Activated naive CD8-positive, alpha-beta T cell (primary cell): ENCODE data around the gene FAM222A.

ENCODE experiments used
- H3K27ac Mint-ChIP-seq: one replicate; pipeline ENCODE4 v1.8.0; 2021; ENCODE audit warnings: mixed read lengths
- H3K27me3 Mint-ChIP-seq: one replicate; pipeline ENCODE4 v1.8.0; 2021; ENCODE audit warnings: mixed read lengths
- H3K36me3 Mint-ChIP-seq: one replicate; pipeline ENCODE4 v1.8.0; 2021; ENCODE audit warnings: mixed read lengths
- H3K4me1 Mint-ChIP-seq: one replicate; pipeline ENCODE4 v1.8.0; 2021; ENCODE audit warnings: low read depth, mixed read lengths
- H3K4me3 Mint-ChIP-seq: one replicate; pipeline ENCODE4 v1.8.0; 2021; ENCODE audit warnings: mild to moderate bottlenecking, mixed read lengths
- H3K9me3 Mint-ChIP-seq: one replicate; pipeline ENCODE4 v1.8.0; 2021; ENCODE audit warnings: low read depth, mixed read lengths

FAM222A gene

GRCh38 chr12:109741286-109741969 is 27.8 kb downstream of the FAM222A start:
- Mint-ChIP-seq H3K27ac (no peak overlapping the region), H3K27me3 (peaks cover 2% of the 10 kb centered on the region), H3K36me3 (no peaks in the 10 kb centered on the region), H3K9me3 (no peaks in the 10 kb centered on the region), H3K4me1 (no peaks in the 10 kb centered on the region), H3K4me3 (no peak overlapping the region)

- Mint-ChIP-seq H3K27me3 (peaks cover 2% of the 10 kb centered on the region), H3K4me3 (no peak overlapping the region), H3K9me3 (no peaks in the 10 kb centered on the region), H3K27ac (no peak overlapping the region), H3K36me3 (no peaks in the 10 kb centered on the region), H3K4me1 (no peaks in the 10 kb centered on the region)
Measured at GRCh38 chr12:109741970-109742703, 28.5 kb downstream of the FAM222A start.

- Mint-ChIP-seq H3K4me1 (no peaks in the 10 kb centered on the region), H3K9me3 (no peaks in the 10 kb centered on the region), H3K36me3 (no peaks in the 10 kb centered on the region), H3K4me3 (no peak overlapping the region), H3K27ac (no peak overlapping the region), H3K27me3 (no peaks in the 10 kb centered on the region)
Measured at GRCh38 chr12:109743076-109743910, 29.7 kb downstream of the FAM222A start.

- no peak overlapping the region for H3K4me3 Mint-ChIP-seq
- H3K36me3 Mint-ChIP-seq: no peaks in the 10 kb centered on the region
- no peak overlapping the region for H3K27ac Mint-ChIP-seq
- H3K4me1 Mint-ChIP-seq: no peaks in the 10 kb centered on the region
- H3K9me3 Mint-ChIP-seq: no peaks in the 10 kb centered on the region
- no peaks in the 10 kb centered on the region for H3K27me3 Mint-ChIP-seq
Measured at GRCh38 chr12:109744026-109744425, 30.4 kb downstream of the FAM222A start.

GRCh38 chr12:109744986-109745942 is 31.6 kb downstream of the FAM222A start:
- H3K36me3 Mint-ChIP-seq: no peaks in the 10 kb centered on the region
- no peak overlapping the region for H3K4me3 Mint-ChIP-seq
- no peaks in the 10 kb centered on the region for H3K27me3 Mint-ChIP-seq
- no peak overlapping the region for H3K27ac Mint-ChIP-seq
- no peaks in the 10 kb centered on the region for H3K9me3 Mint-ChIP-seq
- H3K4me1 Mint-ChIP-seq: no peaks in the 10 kb centered on the region

GRCh38 chr12:109752117-109753053 is 38.8 kb downstream of the FAM222A start:
- Mint-ChIP-seq H3K27me3 (no peaks in the 10 kb centered on the region), H3K4me1 (no peaks in the 10 kb centered on the region), H3K36me3 (peaks cover 14% of the 10 kb centered on the region), H3K27ac (no peak overlapping the region), H3K9me3 (peaks cover 16% of the 10 kb centered on the region), H3K4me3 (no peak overlapping the region)

- H3K27me3 Mint-ChIP-seq: no peaks in the 10 kb centered on the region
- H3K9me3 Mint-ChIP-seq: peaks cover 17% of the 10 kb centered on the region
- H3K36me3 Mint-ChIP-seq: peaks cover 17% of the 10 kb centered on the region
- no peak overlapping the region for H3K27ac Mint-ChIP-seq
- H3K4me1 Mint-ChIP-seq: no peaks in the 10 kb centered on the region
- H3K4me3 Mint-ChIP-seq: no peak overlapping the region
Measured at GRCh38 chr12:109753054-109753401, 39.4 kb downstream of the FAM222A start.

GRCh38 chr12:109753959-109754358 is 40.3 kb downstream of the FAM222A start:
- peaks cover 17% of the 10 kb centered on the region for H3K36me3 Mint-ChIP-seq
- no peaks in the 10 kb centered on the region for H3K4me1 Mint-ChIP-seq
- H3K27me3 Mint-ChIP-seq: no peaks in the 10 kb centered on the region
- no peak overlapping the region for H3K27ac Mint-ChIP-seq
- no peak overlapping the region for H3K4me3 Mint-ChIP-seq
- H3K9me3 Mint-ChIP-seq: peaks cover 17% of the 10 kb centered on the region

- H3K27me3 Mint-ChIP-seq: no peaks in the 10 kb centered on the region
Measured at GRCh38 chr12:109756457-109756856, 42.8 kb downstream of the FAM222A start.

GRCh38 chr12:109757671-109758265 is 44.1 kb downstream of the FAM222A start:
- Mint-ChIP-seq H3K27ac (no peak overlapping the region), H3K4me3 (no peak overlapping the region), H3K9me3 (peaks cover 17% of the 10 kb centered on the region), H3K36me3 (peaks cover 17% of the 10 kb centered on the region), H3K27me3 (no peaks in the 10 kb centered on the region), H3K4me1 (no peaks in the 10 kb centered on the region)

More at GRCh38 chr12:109756457-109756856, 42.8 kb downstream of the FAM222A start:
- Mint-ChIP-seq H3K4me3 (no peak overlapping the region), H3K36me3 (peaks cover 17% of the 10 kb centered on the region), H3K4me1 (no peaks in the 10 kb centered on the region), H3K27ac (no peak overlapping the region), H3K9me3 (peaks cover 17% of the 10 kb centered on the region)

GRCh38 chr12:109758426-109759420 is 45.1 kb downstream of the FAM222A start:
- H3K4me1 Mint-ChIP-seq: no peaks in the 10 kb centered on the region
- no peaks in the 10 kb centered on the region for H3K27me3 Mint-ChIP-seq
- H3K9me3 Mint-ChIP-seq: peaks cover 17% of the 10 kb centered on the region
- H3K27ac Mint-ChIP-seq: no peak overlapping the region
- peaks cover 17% of the 10 kb centered on the region for H3K36me3 Mint-ChIP-seq
- no peak overlapping the region for H3K4me3 Mint-ChIP-seq

GRCh38 chr12:109759595-109759994 is 46.0 kb downstream of the FAM222A start:
- no peak overlapping the region for H3K4me3 Mint-ChIP-seq
- no peak overlapping the region for H3K27ac Mint-ChIP-seq
- no peaks in the 10 kb centered on the region for H3K27me3 Mint-ChIP-seq
- H3K9me3 Mint-ChIP-seq: peaks cover 17% of the 10 kb centered on the region
- H3K36me3 Mint-ChIP-seq: peaks cover 17% of the 10 kb centered on the region
- H3K4me1 Mint-ChIP-seq: no peaks in the 10 kb centered on the region
